HCT116 (cell line): ENCODE measurements around the gene FCRLB. TPM values are rescaled to one million over a fixed set of nuclear protein-coding genes. Genes with fewer than 3 reads are reported as not detected.
"Not testable (repeated sequence)": the region's sequence is repeated elsewhere in the genome, so short reads cannot be mapped to it uniquely, and the experiment has no call there.

ENCODE experiments used
- ATAC-seq: fragments of 200-7000 bp; cut with Tn5 transposase; 2 replicates; pipeline ENCODE4 v1.9.1; 2020; ENCODE audit warnings: mild to moderate bottlenecking, moderate library complexity
- Bru-seq: library from RNA; stranded (reverse); fragments of 400-500 nt; gene quantifications from one replicate; lab custom pipeline; 2021; lab: Mats Ljungman, UMichigan
- BruChase-seq, 2 experiments: library from RNA; stranded (reverse); fragments of 400-500 nt; gene quantifications; one replicate each; lab custom pipeline; 2021; lab: Mats Ljungman, UMichigan
- BruUV-seq: library from RNA; stranded (reverse); fragments of 400-500 nt; replicated peaks from 2 replicates; lab custom pipeline; 2021; lab: Mats Ljungman, UMichigan
- CTCF ChIA-PET: fragments of 300-600 bp; sonication (Branson Sonifier 250); formaldehyde crosslinking; loops from one replicate; lab custom pipeline; 2021; ENCODE audit warnings: antibody characterized with exemption; lab: Charles Lee
- POLR2A ChIA-PET: fragments of 300-600, 350-600 bp; sonication (Branson Sonifier 250); formaldehyde crosslinking; loops from one replicate; lab custom pipeline; 2021; ENCODE audit warnings: antibody characterized with exemption; lab: Charles Lee
- RAD21 ChIA-PET, 2 experiments: fragments of 300-600 bp; sonication (Branson Sonifier 250); formaldehyde crosslinking; loops; one replicate each; lab custom pipeline; 2023; ENCODE audit warnings: low total read pairs in 2 of 2; ENCODE audit not compliant: uncharacterized antibody in 2 of 2, unreplicated experiment in 2 of 2, low non-redundant PET in 1 of 2; lab: Charles Lee
- DNase-seq: peaks from one replicate; pipeline ENCODE4 v3.0.0-alpha.2; 2010; ENCODE audit warnings: low read depth, low spot score
- H2AFZ ChIP-seq: fragments of 200-600 bp; shearing (Covaris generic), sonication (generic); 2 replicates; pipeline ENCODE4 v1.6.1; 2017; ENCODE audit warnings: low read depth, mixed run types, mixed read lengths, antibody characterized with exemption, low read length; ENCODE audit not compliant: poor library complexity, severe bottlenecking
- H3K27ac ChIP-seq: 2 replicates; pipeline ENCODE4 v1.5.1; 2012; ENCODE audit warnings: low read depth, low read length
- H3K27me3 ChIP-seq: fragments of 200-600 bp; sonication (generic); 2 replicates; pipeline ENCODE4 v1.6.1; 2016; ENCODE audit warnings: mixed run types, low read length, mixed read lengths; ENCODE audit not compliant: insufficient read depth
- H3K36me3 ChIP-seq, 2 experiments: fragments of 200-500 bp in 1 of 2; fragments of 200-600 bp in 1 of 2; sonication (Bioruptor generic) in 1 of 2; sonication (generic) in 1 of 2; 2 replicates each; pipeline versions ENCODE4 v1.5.1 to v1.6.1; 2014 to 2016; ENCODE audit warnings: low read length in 2 of 2, inconsistent platforms in 1 of 2, mixed read lengths in 1 of 2, mixed run types in 1 of 2; ENCODE audit not compliant: insufficient read depth in 2 of 2, control insufficient read depth in 1 of 2
- H3K4me1 ChIP-seq, 2 experiments: fragments of 200-600 bp in 1 of 2; sonication (generic) in 1 of 2; 2 replicates each; pipeline versions ENCODE4 v1.5.1 to v1.6.1; 2012 to 2017; ENCODE audit warnings: low read length in 2 of 2, inconsistent platforms in 1 of 2, mild to moderate bottlenecking in 1 of 2, mixed read lengths in 1 of 2, mixed run types in 1 of 2, moderate library complexity in 1 of 2; ENCODE audit not compliant: insufficient read depth in 2 of 2, control insufficient read depth in 1 of 2
- H3K4me2 ChIP-seq: fragments of 200-600 bp; sonication (generic); 2 replicates; pipeline ENCODE4 v1.6.1; 2017; ENCODE audit warnings: mixed run types, low read length, mixed read lengths
- H3K4me3 ChIP-seq, 2 experiments: fragments of 200-600 bp in 1 of 2; sonication (generic) in 1 of 2; replicated peaks in 1 of 2; 2 replicates each; pipeline ENCODE4 v1.5.1; 2011 to 2016; ENCODE audit warnings: low read length in 2 of 2, control low read depth in 1 of 2, low read depth in 1 of 2, mild to moderate bottlenecking in 1 of 2, mixed read lengths in 1 of 2, mixed run types in 1 of 2
- H3K79me2 ChIP-seq: fragments of 200-600 bp; sonication (generic); 2 replicates; pipeline ENCODE4 v1.6.1; 2017; ENCODE audit warnings: mild to moderate bottlenecking, mixed run types, low read length, moderate library complexity, mixed read lengths; ENCODE audit not compliant: insufficient read depth
- H3K9ac ChIP-seq: fragments of 200-600 bp; sonication (generic); 2 replicates; pipeline ENCODE4 v1.6.1; 2016; ENCODE audit warnings: low read length, mixed read lengths
- H3K9me2 ChIP-seq: fragments of 200-600 bp; sonication (generic), shearing (Covaris generic); 2 replicates; pipeline ENCODE4 v1.6.1; 2017; ENCODE audit warnings: mixed run types, mild to moderate bottlenecking, moderate library complexity; ENCODE audit not compliant: insufficient read depth
- H3K9me3 ChIP-seq, 2 experiments: fragments of 200-500 bp in 1 of 2; fragments of 200-600 bp in 1 of 2; sonication (Bioruptor generic) in 1 of 2; sonication (generic) in 1 of 2; 2 replicates each; pipeline ENCODE4 v1.6.1; 2014 to 2017; ENCODE audit warnings: low read length in 2 of 2, mixed read lengths in 2 of 2, inconsistent platforms in 1 of 2, low read depth in 1 of 2, mild to moderate bottlenecking in 1 of 2, mixed run types in 1 of 2, moderate library complexity in 1 of 2; ENCODE audit not compliant: control insufficient read depth in 1 of 2, insufficient read depth in 1 of 2
- H4K20me1 ChIP-seq: fragments of 200-600 bp; sonication (generic), shearing (Covaris generic); 2 replicates; pipeline ENCODE4 v1.6.1; 2017; ENCODE audit warnings: mixed run types, mild to moderate bottlenecking, moderate library complexity; ENCODE audit not compliant: insufficient read depth
- ELF1 ChIP-seq: IDR thresholded peaks from 2 replicates; pipeline ENCODE4 v1.6.1; 2012; ENCODE audit warnings: low read depth, borderline replicate concordance
- FOSL1 ChIP-seq: IDR thresholded peaks from 2 replicates; pipeline ENCODE4 v1.6.1; 2012; ENCODE audit warnings: low read depth
- JUND ChIP-seq: IDR thresholded peaks from 2 replicates; pipeline ENCODE4 v1.6.1; 2012
- POLR2AphosphoS5 ChIP-seq: IDR thresholded peaks from 2 replicates; pipeline ENCODE4 v1.6.1; 2011; ENCODE audit warnings: mild to moderate bottlenecking, low read depth, low read length, moderate library complexity
- RAD21 ChIP-seq: IDR thresholded peaks from 2 replicates; pipeline ENCODE4 v1.6.1; 2012; ENCODE audit warnings: low read depth, mild to moderate bottlenecking
- SRF ChIP-seq: IDR thresholded peaks from 2 replicates; pipeline ENCODE4 v1.6.1; 2012; ENCODE audit warnings: low read depth
- ZFX ChIP-seq: fragments of 450-650 bp; IDR thresholded peaks from 2 replicates; pipeline ENCODE4 v1.6.1; 2017
- ZNF274 ChIP-seq: fragments of 200-500 bp; sonication (Bioruptor generic); IDR thresholded peaks from 2 replicates; pipeline ENCODE4 v1.6.1; 2014; ENCODE audit warnings: mild to moderate bottlenecking, low read depth, low read length, inconsistent platforms
- intact Hi-C: fragments of 100-400 bp; cut with micrococcal nuclease; formaldehyde crosslinking; loops from 2 replicates; pipeline ENCODE4 v1.10.0; 2022
- long read RNA-seq: library from polyadenylated mRNA; unstranded; transcript quantifications from one replicate; pipeline ENCODE4 v2.0.0, GENCODE V29; 2021; ENCODE audit not compliant: unreplicated experiment
- polyA plus RNA-seq: library from polyadenylated mRNA; unstranded; fragments of >200 nt; gene quantifications from 2 replicates; pipeline ENCODE4 v1.2.1, GENCODE V29; 2012; ENCODE audit warnings: missing spikeins
- total RNA-seq: library from RNA; stranded (reverse); gene quantifications from one replicate; pipeline ENCODE4 v1.2.1, GENCODE V29; 2021; ENCODE audit not compliant: unreplicated experiment
- TF ChIP-seq, protein P1 (sequence below): IDR thresholded peaks from 2 replicates; pipeline ENCODE4 v1.6.1; 2012

Gene FCRLB, protein sequence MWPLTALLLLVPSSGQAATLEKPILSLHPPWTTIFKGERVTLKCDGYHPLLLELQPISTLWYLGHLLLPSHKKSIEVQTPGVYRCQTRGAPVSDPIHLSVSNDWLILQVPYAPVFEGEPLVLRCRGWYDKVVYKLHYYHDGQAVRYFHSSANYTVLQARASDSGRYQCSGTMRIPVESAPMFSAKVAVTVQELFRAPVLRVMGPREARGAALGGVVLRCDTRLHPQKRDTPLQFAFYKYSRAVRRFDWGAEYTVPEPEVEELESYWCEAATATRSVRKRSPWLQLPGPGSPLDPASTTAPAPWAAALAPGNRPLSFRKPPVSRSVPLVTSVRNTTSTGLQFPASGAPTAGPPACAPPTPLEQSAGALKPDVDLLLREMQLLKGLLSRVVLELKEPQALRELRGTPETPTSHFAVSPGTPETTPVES
- 1.0 TPM for total RNA-seq
- 0.56 and 1.1 TPM in 2 replicates for polyA plus RNA-seq
- Bru-seq, nascent RNA: percentile 36 among the genes with signal in this experiment
- BruChase-seq, experiment 1, labeled RNA remaining after a 6-hour chase: percentile 32 among the genes with signal in this experiment
- BruChase-seq, experiment 2, labeled RNA remaining after a 2-hour chase: percentile 29 among the genes with signal in this experiment
- long read RNA-seq, partial matches to known transcripts: 0 of 1 reads
- long read RNA-seq, other reads (novel, unspliced or antisense): 0 of 1 reads

DNA sequence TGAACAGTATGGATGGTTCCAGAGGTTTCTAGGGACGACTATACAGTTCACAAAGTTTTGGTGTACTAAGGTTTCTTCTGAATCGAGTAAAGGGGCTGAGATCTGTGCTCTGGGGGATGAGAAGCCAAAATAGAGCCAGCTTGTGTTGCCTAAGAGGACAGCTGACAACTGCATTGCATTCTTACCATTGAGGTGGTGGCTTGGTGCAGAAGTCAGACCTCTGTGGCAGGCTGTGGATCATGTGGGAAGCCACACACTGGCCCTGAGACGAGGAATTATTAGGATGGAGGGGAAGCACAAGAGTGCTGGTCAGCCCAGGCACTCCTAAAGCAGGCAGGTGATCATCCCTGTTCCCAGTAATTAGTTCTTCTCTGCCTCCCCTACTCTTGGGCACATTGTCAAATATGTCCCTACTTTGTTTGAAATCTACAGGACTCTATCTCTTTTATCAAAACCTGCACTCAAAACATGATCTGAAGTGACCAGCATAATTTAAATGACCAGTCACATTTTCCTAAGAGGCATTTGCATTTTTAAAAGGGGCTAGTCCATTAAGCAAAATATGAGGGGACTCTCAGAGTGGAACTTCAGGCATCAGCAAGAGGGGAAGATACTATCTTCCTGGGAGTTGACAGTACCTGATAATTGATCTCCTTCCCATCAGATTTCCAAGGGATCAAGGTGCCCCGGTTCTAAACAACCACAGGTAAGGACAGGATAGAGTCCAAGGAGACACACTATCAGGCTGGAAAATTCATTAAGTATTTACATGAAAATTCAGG lies at the start of gene FCRLB:
TSS of gene FCRLB (plus strand) at position 589 of the 782 bp plus-strand sequence. CDS start 1,129 bp downstream, outside the sequence.
- ChIA-PET POLR2A (no interaction called here), RAD21 (no interaction called here), CTCF (no interaction called here)
- H3K9me2 ChIP-seq: no peaks in the 10 kb centered on the region
- no peaks in the 10 kb centered on the region for H3K9me3 ChIP-seq
- no peaks in the 10 kb centered on the region; the same call in 1 of the 2 replicates for H3K79me2 ChIP-seq
- H3K36me3 ChIP-seq: no peaks in the 10 kb centered on the region
- BruUV-seq: no TSS peak
- DNase-seq (no peak), ATAC-seq (0 out of 2 replicates have a peak, but pooled peaks have one; percentile 3)
- peak within 1 kb of the TSS; percentile 10 for H2AFZ ChIP-seq
- H3K4me3 ChIP-seq: peak within 1 kb of the TSS in 1 of 2 experiments; percentile 8; a peak in 1 of 4 replicates
- H3K27ac ChIP-seq: no peak within 1 kb of the TSS
- no peaks in the 10 kb centered on the region for H3K27me3 ChIP-seq
- peak within 1 kb of the TSS; percentile 59 for H3K4me2 ChIP-seq
- H4K20me1 ChIP-seq: no peaks in the 10 kb centered on the region
- TF ChIP-seq, protein P1, sequence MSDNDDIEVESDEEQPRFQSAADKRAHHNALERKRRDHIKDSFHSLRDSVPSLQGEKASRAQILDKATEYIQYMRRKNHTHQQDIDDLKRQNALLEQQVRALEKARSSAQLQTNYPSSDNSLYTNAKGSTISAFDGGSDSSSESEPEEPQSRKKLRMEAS: 0 out of 2 replicates have a peak, but pooled peaks have one; percentile 1
- TF ChIP-seq ELF1 (no peak), POLR2AphosphoS5 (no peak), FOSL1 (no peak), SRF (no peak), RAD21 (no peak), ZNF274 (no peak), ZFX (no peak), JUND (no peak)
- H3K9ac ChIP-seq: no peak within 1 kb of the TSS
- H3K4me1 ChIP-seq: peaks cover 12 to 52% of the 10 kb centered on the region in 2 experiments
- intact Hi-C loops: no loop called here

DNA sequence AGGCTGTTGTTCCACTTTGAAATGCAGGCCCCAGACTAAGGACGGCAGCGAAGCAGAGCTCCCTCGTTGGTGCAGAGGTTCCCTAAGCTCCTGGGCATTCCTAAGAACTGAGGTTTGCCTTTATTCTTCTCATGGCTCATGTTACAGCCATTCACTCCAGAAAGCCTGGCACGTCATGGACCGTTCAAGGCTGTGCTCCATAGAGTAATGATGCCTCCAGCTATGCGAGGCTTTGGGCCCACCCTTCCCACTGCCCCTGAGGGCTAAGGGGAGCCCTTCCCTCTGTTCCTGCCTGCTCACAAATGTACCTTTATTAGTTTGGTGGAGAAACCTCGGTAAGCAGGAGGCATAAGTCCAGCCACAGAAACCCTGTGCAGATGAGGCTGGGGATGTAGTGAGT lies 47.9 kb upstream of the FCRLB start:
- BruUV-seq, H3K27ac ChIP-seq, H3K9me3 ChIP-seq, H3K4me1 ChIP-seq, H3K9me2 ChIP-seq, CTCF ChIA-PET, H3K9ac ChIP-seq, H3K4me3 ChIP-seq, H3K36me3 ChIP-seq, H3K4me2 ChIP-seq, H3K79me2 ChIP-seq, H2AFZ ChIP-seq, intact Hi-C loops, DNase-seq, H3K27me3 ChIP-seq, H4K20me1 ChIP-seq, ATAC-seq, RAD21 ChIA-PET, POLR2A ChIA-PET: not testable (repeated sequence)

DNA sequence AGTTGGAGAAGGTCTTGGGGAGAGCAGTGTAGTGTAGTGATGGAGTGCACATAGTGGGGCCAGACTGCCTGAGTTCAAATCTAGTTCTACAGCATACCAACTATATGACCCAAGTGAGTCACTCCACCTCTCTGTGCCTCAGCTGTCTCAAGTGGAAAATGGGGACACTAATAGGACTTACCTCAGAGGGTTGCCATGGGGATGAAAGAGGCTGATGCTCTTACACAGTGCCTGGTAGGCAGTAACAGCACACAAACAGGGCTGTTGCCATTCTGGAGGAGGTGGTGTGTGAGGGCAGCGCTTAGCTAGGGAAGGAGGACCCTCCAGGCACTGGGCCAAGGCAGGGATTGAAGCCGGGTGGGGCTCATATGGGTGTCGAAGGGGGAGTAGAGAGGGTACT lies 46.9 kb upstream of the FCRLB start:
- not testable (repeated sequence) for DNase-seq, ATAC-seq

More for the DNA sequence above, 46.9 kb upstream of the FCRLB start:
- RAD21 ChIA-PET, BruUV-seq, intact Hi-C loops, H3K36me3 ChIP-seq, H3K4me3 ChIP-seq, H3K79me2 ChIP-seq, H3K4me1 ChIP-seq, H3K9me2 ChIP-seq, H2AFZ ChIP-seq, H3K27me3 ChIP-seq, H4K20me1 ChIP-seq, H3K27ac ChIP-seq, CTCF ChIA-PET, POLR2A ChIA-PET, H3K9ac ChIP-seq, H3K9me3 ChIP-seq, H3K4me2 ChIP-seq: not testable (repeated sequence)
